ENCODE results near the gene BEAN1.

BEAN1 gene

DNA sequence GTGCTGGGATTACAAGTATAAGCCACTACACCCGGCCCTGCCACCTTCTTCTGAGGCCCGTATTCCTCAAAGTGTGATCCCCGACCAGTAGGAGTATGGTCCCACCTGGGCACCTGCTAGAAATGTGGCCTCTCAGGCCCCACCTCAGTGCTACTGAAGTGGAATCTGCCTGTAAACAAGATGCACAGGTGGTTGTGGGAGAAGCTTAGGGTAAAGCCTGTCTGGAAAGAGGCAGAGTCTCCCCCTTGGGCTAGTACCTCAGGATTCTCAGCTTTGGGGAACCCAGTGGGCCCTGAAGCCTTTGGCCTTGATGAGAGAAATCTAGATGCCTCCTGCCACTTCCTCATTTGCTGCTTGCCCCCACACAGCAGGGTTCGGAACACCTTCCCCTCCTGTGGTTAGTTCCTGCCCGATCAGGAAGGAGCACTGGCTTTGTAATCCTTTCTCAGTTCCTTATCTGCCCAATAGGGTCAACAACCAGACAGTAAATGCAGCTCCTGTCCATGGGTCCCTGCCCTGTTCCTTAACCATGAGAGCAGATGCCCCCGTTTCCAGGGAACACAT, 97.6 kb downstream of the BEAN1 start:
- DNase-seq: no peak

DNA sequence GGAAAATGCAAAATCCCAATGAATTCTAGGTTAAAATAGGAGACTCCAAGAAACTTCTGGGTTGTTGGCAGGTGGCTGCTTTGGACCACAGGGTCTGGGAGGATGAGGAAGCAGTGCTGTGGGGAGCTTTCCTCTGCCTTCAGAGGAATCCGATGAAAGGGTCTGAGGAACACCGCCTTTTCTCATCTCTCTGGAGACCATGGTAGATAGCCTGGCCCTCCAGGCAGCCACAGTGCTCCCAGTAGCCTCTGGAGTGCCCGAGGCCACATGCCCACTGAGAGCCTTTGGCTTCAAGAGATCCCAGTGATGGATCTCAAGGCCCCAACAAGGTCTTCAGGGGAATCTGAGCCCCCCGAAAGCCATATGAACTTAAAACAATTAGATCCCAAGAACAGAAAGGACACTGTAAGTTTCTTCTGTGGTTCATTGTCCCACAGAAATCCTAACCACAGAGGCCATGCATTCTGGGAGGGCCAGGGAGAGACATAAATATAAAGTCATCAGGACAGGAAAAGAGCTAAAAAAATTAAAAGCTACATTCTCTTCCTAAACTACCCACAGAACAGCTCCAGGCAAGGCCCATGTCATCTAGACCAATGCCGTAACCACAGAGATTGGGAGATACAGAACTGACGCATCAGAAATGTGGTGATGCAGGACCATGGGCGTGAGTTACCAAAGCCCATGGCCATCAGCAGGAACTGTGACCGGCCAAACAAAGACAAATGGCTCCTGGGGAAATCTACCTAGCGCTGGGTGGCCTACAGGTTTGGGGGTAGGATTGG, 98.5 kb downstream of the BEAN1 start:
- DNase-seq: no peak

DNA sequence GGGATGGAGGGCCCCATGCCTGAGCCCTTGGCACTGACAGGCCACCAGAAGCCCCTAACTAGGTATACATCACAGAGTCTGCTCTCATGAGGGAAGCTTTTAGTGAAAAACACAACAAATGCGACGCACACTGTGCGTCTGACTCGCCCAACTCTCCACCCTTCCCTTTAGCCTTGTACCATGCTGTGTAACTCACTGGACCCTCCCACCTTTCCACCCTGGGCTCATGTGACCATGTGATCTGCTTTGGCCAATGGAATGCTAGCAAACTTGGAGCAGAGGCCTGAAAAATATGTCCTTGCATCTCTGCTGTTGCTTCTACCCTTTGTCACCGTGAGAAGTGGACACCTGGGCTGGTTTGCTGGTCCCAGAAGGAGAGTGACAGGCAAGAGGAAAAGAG, 101.2 kb downstream of the BEAN1 start:
- no peak for DNase-seq

DNA sequence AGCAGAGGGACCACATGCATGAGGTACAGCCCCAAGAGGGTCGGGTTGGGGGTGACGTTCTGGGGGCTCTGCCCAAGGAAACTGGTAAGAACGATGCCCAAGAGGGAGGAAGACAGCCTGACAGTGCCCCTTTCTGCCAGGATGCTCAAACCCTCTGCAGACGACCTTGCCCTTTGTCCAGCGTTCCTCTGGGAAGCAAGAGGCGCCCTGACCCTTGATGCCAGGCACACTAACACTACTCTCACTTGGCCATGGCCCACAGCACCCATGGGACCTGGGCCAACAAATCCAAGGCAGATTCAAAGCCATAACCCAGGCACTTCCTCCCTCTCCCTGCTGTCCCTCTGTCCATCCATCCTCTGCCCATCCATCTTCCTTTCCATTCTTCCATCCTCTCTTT, 102.4 kb downstream of the BEAN1 start:
- no peak for DNase-seq

Data from DMS 273 treated with DMSO at 0.1 percent for 48 hours (cell line).